HEK293T (cell line): ENCODE measurements around the gene STIP1.

Source experiments
- ARNT ChIP-seq: fragments of 450-650 bp; IDR thresholded peaks from 2 replicates; pipeline ENCODE4 v1.6.1; 2017; ENCODE audit warnings: mild to moderate bottlenecking
- BHLHE40 ChIP-seq: fragments of 450-650 bp; IDR thresholded peaks from 2 replicates; pipeline ENCODE4 v1.6.1; 2016; ENCODE audit warnings: mild to moderate bottlenecking, moderate library complexity, borderline replicate concordance
- CTBP1 ChIP-seq: fragments of 450-650 bp; IDR thresholded peaks from 2 replicates; pipeline ENCODE4 v1.6.1; 2016; ENCODE audit warnings: borderline replicate concordance
- ELF4 ChIP-seq: fragments of 450-650 bp; IDR thresholded peaks from 2 replicates; pipeline ENCODE4 v1.6.1; 2017; ENCODE audit warnings: antibody characterized with exemption
- FOXA1 ChIP-seq: fragments of 450-650 bp; IDR thresholded peaks from 2 replicates; pipeline ENCODE4 v1.6.1; 2016; ENCODE audit warnings: mild to moderate bottlenecking
- FOXK2 ChIP-seq: fragments of 450-650 bp; IDR thresholded peaks from 2 replicates; pipeline ENCODE4 v1.6.1; 2016; ENCODE audit warnings: mild to moderate bottlenecking
- FOXM1 ChIP-seq: fragments of 450-650 bp; IDR thresholded peaks from 2 replicates; pipeline ENCODE4 v1.6.1; 2017; ENCODE audit warnings: mild to moderate bottlenecking, borderline replicate concordance
- HDGF ChIP-seq: fragments of 450-650 bp; IDR thresholded peaks from 2 replicates; pipeline ENCODE4 v1.6.1; 2017; ENCODE audit warnings: antibody characterized with exemption, borderline replicate concordance
- LEF1 ChIP-seq: fragments of 450-650 bp; IDR thresholded peaks from 2 replicates; pipeline ENCODE4 v1.6.1; 2017; ENCODE audit warnings: mild to moderate bottlenecking, borderline replicate concordance
- NFRKB ChIP-seq: fragments of 450-650 bp; IDR thresholded peaks from 2 replicates; pipeline ENCODE4 v1.6.1; 2016; ENCODE audit warnings: mild to moderate bottlenecking, moderate library complexity
- SP1 ChIP-seq: fragments of 450-650 bp; IDR thresholded peaks from 2 replicates; pipeline ENCODE4 v1.6.1; 2017
- SUZ12 ChIP-seq: fragments of 450-650 bp; IDR thresholded peaks from 2 replicates; pipeline ENCODE4 v1.6.1; 2016; ENCODE audit warnings: mild to moderate bottlenecking
- TARDBP ChIP-seq: fragments of 450-650 bp; IDR thresholded peaks from 2 replicates; pipeline ENCODE4 v1.6.1; 2016
- TF ChIP-seq, protein P1 (sequence below): fragments of 450-650 bp; IDR thresholded peaks from 2 replicates; pipeline ENCODE4 v1.6.1; 2016

- TF ChIP-seq FOXM1 (no peak), SP1 (no peak), HDGF (no peak), ELF4 (no peak), CTBP1 (no peak), ARNT (no peak), LEF1 (no peak), SUZ12 (no peak), TARDBP (no peak), NFRKB (no peak), FOXA1 (no peak), BHLHE40 (no peak), FOXK2 (no peak)
- TF ChIP-seq, protein P1, sequence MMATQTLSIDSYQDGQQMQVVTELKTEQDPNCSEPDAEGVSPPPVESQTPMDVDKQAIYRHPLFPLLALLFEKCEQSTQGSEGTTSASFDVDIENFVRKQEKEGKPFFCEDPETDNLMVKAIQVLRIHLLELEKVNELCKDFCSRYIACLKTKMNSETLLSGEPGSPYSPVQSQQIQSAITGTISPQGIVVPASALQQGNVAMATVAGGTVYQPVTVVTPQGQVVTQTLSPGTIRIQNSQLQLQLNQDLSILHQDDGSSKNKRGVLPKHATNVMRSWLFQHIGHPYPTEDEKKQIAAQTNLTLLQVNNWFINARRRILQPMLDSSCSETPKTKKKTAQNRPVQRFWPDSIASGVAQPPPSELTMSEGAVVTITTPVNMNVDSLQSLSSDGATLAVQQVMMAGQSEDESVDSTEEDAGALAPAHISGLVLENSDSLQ: no peak
Observed at GRCh38 chr11:64224151-64224890, 38.4 kb downstream of the STIP1 start.
